PFSK-1 (cell line): ENCODE measurements around the gene ODC1.
A peak's percentile ranks its signal among the peaks of the same experiment; 100 is the strongest.

ENCODE experiments used
- FOXP2 ChIP-seq: optimal IDR thresholded peaks from 2 replicates; pipeline ENCODE3; 2011; ENCODE audit warnings: borderline replicate concordance, control low read depth, inconsistent platforms; ENCODE audit not compliant: insufficient read depth; ENCODE audit errors: extremely low read length, extremely low read depth
- POLR2AphosphoS5 ChIP-seq: IDR thresholded peaks from 2 replicates; pipeline ENCODE4 v1.6.1; 2012; ENCODE audit warnings: low read depth, mild to moderate bottlenecking, control low read depth, low read length, moderate library complexity
- REST ChIP-seq, 2 experiments: IDR thresholded peaks; 2 replicates each; pipeline versions ENCODE4 v1.6.1 to v1.8.0; 2011 to 2012; ENCODE audit warnings: low read depth in 2 of 2, low read length in 2 of 2, control low read depth in 1 of 2, inconsistent platforms in 1 of 2, mild to moderate bottlenecking in 1 of 2, moderate library complexity in 1 of 2; ENCODE audit not compliant: insufficient read depth in 1 of 2
- SIN3A ChIP-seq: IDR thresholded peaks from 2 replicates; pipeline ENCODE4 v1.6.1; 2012; ENCODE audit warnings: mild to moderate bottlenecking, low read length, moderate library complexity, borderline replicate concordance; ENCODE audit not compliant: insufficient read depth
- TAF1 ChIP-seq: IDR thresholded peaks from 2 replicates; pipeline ENCODE4 v1.6.1; 2012; ENCODE audit warnings: low read length, control low read depth, borderline replicate concordance; ENCODE audit not compliant: insufficient read depth

ODC1 gene

GRCh38 chr2:10437806-10438205 lies 10.3 kb downstream of the ODC1 start:
- TF ChIP-seq POLR2AphosphoS5 (no peak), REST (IDR thresholded peaks at IDR 0.05; ENCODE audit: insufficient read depth in 1 of 2, low read depth in 2 of 2, low read length in 2 of 2) (no peak), FOXP2 (no peak), TAF1 (no peak), SIN3A (no peak)

- no peak for TF ChIP-seq SIN3A
- TF ChIP-seq FOXP2 = no peak
- no peak for TF ChIP-seq REST (IDR thresholded peaks at IDR 0.05; ENCODE audit: insufficient read depth in 1 of 2, low read depth in 2 of 2, low read length in 2 of 2)
- TF ChIP-seq POLR2AphosphoS5 = no peak
- TF ChIP-seq TAF1 = no peak
These were observed 11.5 kb downstream of the ODC1 start for GRCh38 chr2:10436583-10437110.

- TF ChIP-seq REST (IDR thresholded peaks at IDR 0.05; ENCODE audit: insufficient read depth in 1 of 2, low read depth in 2 of 2, low read length in 2 of 2) = no peak
- no peak for TF ChIP-seq TAF1
- no peak for TF ChIP-seq SIN3A
These were observed 12.3 kb downstream of the ODC1 start for GRCh38 chr2:10435820-10436204.

GRCh38 chr2:10434886-10435819 lies 13.0 kb downstream of the ODC1 start:
- TF ChIP-seq POLR2AphosphoS5 (no peak), REST (IDR thresholded peaks at IDR 0.05; ENCODE audit: insufficient read depth in 1 of 2, low read depth in 2 of 2, low read length in 2 of 2) (0 out of 4 replicates have a peak, but pooled peaks of 1 of the 2 experiments have one; percentile 34), TAF1 (no peak), FOXP2 (peak; percentile 67), SIN3A (no peak)
